K562 (cell line): ENCODE results near the gene TSPAN32.

ENCODE experiments used
- CTCF ChIP-seq, 3 experiments: IDR thresholded peaks in 2 of 3; conservative IDR thresholded peaks in 1 of 3; 2 replicates each; pipeline ENCODE4 v1.5.1; 2011 to 2012; ENCODE audit warnings: low read length in 3 of 3, mild to moderate bottlenecking in 3 of 3, control low read depth in 2 of 3, improper control_type of control experiment in 1 of 3, inconsistent platforms in 1 of 3, low read depth in 1 of 3, mixed read lengths in 1 of 3, moderate library complexity in 1 of 3; ENCODE audit not compliant: insufficient read depth in 2 of 3
- NCOA1 ChIP-seq: fragments of 450-650 bp; IDR thresholded peaks from 2 replicates; pipeline ENCODE4 v1.6.1; 2016; ENCODE audit warnings: low read depth
- STAT6 ChIP-seq: sonication (generic); formaldehyde crosslinking; IDR thresholded peaks from 2 replicates; pipeline ENCODE4 v1.8.1; 2023; ENCODE audit warnings: mild to moderate bottlenecking, missing genetic modification reagents
- YBX1 ChIP-seq: fragments of 450-650 bp; IDR thresholded peaks from 2 replicates; pipeline ENCODE4 v1.7.1; 2016; ENCODE audit warnings: mild to moderate bottlenecking
- ZNF76 ChIP-seq: fragments of 250-450 bp; sonication (Bioruptor Pico); IDR thresholded peaks from 2 replicates; pipeline ENCODE4 v1.4.0; 2020; ENCODE audit warnings: mild to moderate bottlenecking, moderate library complexity, borderline replicate concordance

- TF ChIP-seq YBX1 (no peak), NCOA1 (no peak), ZNF76 (CRISPR knock-in tag) (no peak), CTCF (IDR thresholded peaks at IDR 0.05 in 2 of 3, conservative IDR thresholded peaks at IDR 0.05 in 1 of 3; ENCODE audit: insufficient read depth in 2 of 3, low read depth in 1 of 3, low read length in 3 of 3) (no peak), STAT6 (CRISPR knock-in tag) (no peak)
These were observed 38.0 kb upstream of the TSPAN32 start for GRCh38 chr11:2263724-2264360.
